Mesendoderm (in vitro differentiated cells): ENCODE measurements around the gene SRGN. TPM values are rescaled to one million over a fixed set of nuclear protein-coding genes. Genes with fewer than 3 reads are reported as not detected.
"Not testable (repeated sequence)": the region's sequence is repeated elsewhere in the genome, so short reads cannot be mapped to it uniquely, and the experiment has no call there.

Experiments
- DNase-seq: peaks from one replicate; pipeline ENCODE4 v3.0.0; 2013
- H2AK5ac ChIP-seq: 2 replicates; pipeline ENCODE4 v1.6.1; 2013; ENCODE audit warnings: low read length, inconsistent platforms
- H2BK120ac ChIP-seq: 2 replicates; pipeline ENCODE4 v1.6.1; 2013; ENCODE audit warnings: low read depth, mild to moderate bottlenecking, low read length, moderate library complexity, mixed read lengths
- H2BK15ac ChIP-seq: replicated peaks from 2 replicates; pipeline ENCODE4 v1.6.1; 2013; ENCODE audit warnings: low read depth, mild to moderate bottlenecking, moderate library complexity
- H2BK5ac ChIP-seq: 2 replicates; pipeline ENCODE4 v1.6.1; 2013; ENCODE audit warnings: low read length, inconsistent platforms
- H3K18ac ChIP-seq: 2 replicates; pipeline ENCODE4 v1.6.1; 2013; ENCODE audit warnings: mild to moderate bottlenecking, low read length, mixed read lengths
- H3K23ac ChIP-seq: one replicate; pipeline ENCODE4 v1.6.1; 2013; ENCODE audit warnings: low read length
- H3K27ac ChIP-seq: 2 replicates; pipeline ENCODE4 v1.5.1; 2013; ENCODE audit warnings: low read depth, mild to moderate bottlenecking, inconsistent platforms, low read length, moderate library complexity
- H3K27me3 ChIP-seq: 2 replicates; pipeline ENCODE4 v1.6.1; 2013; ENCODE audit warnings: low read length, control low read depth, mild to moderate bottlenecking, inconsistent platforms; ENCODE audit not compliant: insufficient read depth, poor library complexity
- H3K36me3 ChIP-seq: 2 replicates; pipeline ENCODE4 v1.6.1; 2013; ENCODE audit warnings: low read length, inconsistent platforms; ENCODE audit not compliant: control insufficient read depth, insufficient read depth
- H3K4ac ChIP-seq: one replicate; pipeline ENCODE4 v1.6.1; 2013; ENCODE audit warnings: low read depth, mild to moderate bottlenecking, low read length, moderate library complexity
- H3K4me1 ChIP-seq: 2 replicates; pipeline ENCODE4 v1.6.1; 2013; ENCODE audit warnings: low read depth, low read length, inconsistent platforms; ENCODE audit not compliant: control insufficient read depth
- H3K4me2 ChIP-seq: 2 replicates; pipeline ENCODE4 v1.6.1; 2013; ENCODE audit warnings: low read length
- H3K4me3 ChIP-seq: 2 replicates; pipeline ENCODE4 v1.5.1; 2013; ENCODE audit warnings: mild to moderate bottlenecking, low read length
- H3K56ac ChIP-seq: one replicate; pipeline ENCODE4 v1.6.1; 2013; ENCODE audit warnings: low read length
- H3K79me1 ChIP-seq: 2 replicates; pipeline ENCODE4 v1.6.1; 2013; ENCODE audit warnings: low read length, inconsistent platforms
- H3K79me2 ChIP-seq: 2 replicates; pipeline ENCODE4 v1.6.1; 2013; ENCODE audit warnings: mild to moderate bottlenecking, low read length; ENCODE audit not compliant: control insufficient read depth, insufficient read depth
- H3K9ac ChIP-seq: 2 replicates; pipeline ENCODE4 v1.6.1; 2013; ENCODE audit warnings: low read length, inconsistent platforms
- H4K5ac ChIP-seq: one replicate; pipeline ENCODE4 v1.6.1; 2013; ENCODE audit warnings: low read length
- H4K8ac ChIP-seq: one replicate; pipeline ENCODE4 v1.6.1; 2013; ENCODE audit warnings: low read depth, mild to moderate bottlenecking, control low read depth, low read length, moderate library complexity
- whole genome bisulfite sequencing: extraction: QIAGEN DNeasy Blood & Tissue Kit; methylation state at CpG from one replicate; pipeline ENCODE4 v1.1.7; 2013; ENCODE audit warnings: low lambda C conversion rate, missing lambda C conversion rate; ENCODE audit not compliant: insufficient coverage; ENCODE audit errors: extremely low coverage; 5-methylcytosine and 5-hydroxymethylcytosine counted together
- polyA plus RNA-seq, 2 experiments: library from polyadenylated mRNA; stranded (reverse); fragments of 200-250 nt; gene quantifications; one replicate each; pipeline ENCODE4 v1.2.3, GENCODE V29; 2013

The SRGN gene
- 0.08 TPM for polyA plus RNA-seq (2013, experiment 1 of 2)
- 0.06 TPM for polyA plus RNA-seq (2013, experiment 2 of 2)

GRCh38 chr10:69087590-69088470, at the start of gene SRGN:
Gene SRGN (plus strand): TSS chr10:69088103. CDS start chr10:69088158, 55 bp downstream.
- Histone ChIP-seq H2AK5ac (no peak within 1 kb of the TSS), H3K36me3 (no peaks in the 10 kb centered on the region), H2BK5ac (no peak within 1 kb of the TSS), H3K79me1 (no peaks in the 10 kb centered on the region), H2BK120ac (no peak within 1 kb of the TSS), H3K56ac (no peak within 1 kb of the TSS), H2BK15ac (no peak within 1 kb of the TSS), H3K4me3 (no peak within 1 kb of the TSS), H4K8ac (no peak within 1 kb of the TSS), H3K79me2 (no peaks in the 10 kb centered on the region), H3K4me1 (peaks cover 3% of the 10 kb centered on the region), H3K27ac (no peak within 1 kb of the TSS), H4K5ac (no peak within 1 kb of the TSS), H3K23ac (no peak within 1 kb of the TSS), H3K4ac (no peak within 1 kb of the TSS), H3K4me2 (no peak within 1 kb of the TSS), H3K18ac (no peak within 1 kb of the TSS), H3K27me3 (no peaks in the 10 kb centered on the region), H3K9ac (no peak within 1 kb of the TSS)
- DNase-seq: no peak
- WGBS: no CpG with 5 or more reads among the region's 10 CpGs

DNA sequence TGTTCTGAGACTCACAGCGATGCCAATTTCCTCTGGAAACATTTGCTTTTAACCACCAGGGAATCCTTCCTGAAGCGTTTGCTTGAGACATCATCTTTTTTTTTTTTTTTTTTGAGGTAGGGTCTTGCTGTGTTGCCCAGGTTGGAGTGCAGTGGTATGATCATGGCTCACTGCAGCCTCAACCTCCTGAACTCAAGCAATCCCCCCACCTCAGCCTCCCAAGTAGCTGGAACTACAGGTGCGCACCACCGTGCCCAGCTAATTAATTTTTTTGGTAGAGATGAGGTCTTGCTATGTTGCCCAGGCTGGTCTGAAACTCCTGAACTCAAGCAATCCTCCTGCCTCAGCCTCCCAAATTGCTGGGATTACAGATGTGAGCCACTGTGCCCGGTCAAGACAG, 47.0 kb upstream of the SRGN start:
- H4K5ac ChIP-seq, H3K79me1 ChIP-seq, DNase-seq, H3K4me2 ChIP-seq, H3K27me3 ChIP-seq, H4K8ac ChIP-seq, H3K4me1 ChIP-seq, H2BK120ac ChIP-seq, H2BK15ac ChIP-seq, H2AK5ac ChIP-seq, H2BK5ac ChIP-seq, H3K23ac ChIP-seq, H3K27ac ChIP-seq, H3K79me2 ChIP-seq, H3K18ac ChIP-seq, H3K4me3 ChIP-seq, H3K56ac ChIP-seq, H3K9ac ChIP-seq, H3K36me3 ChIP-seq, H3K4ac ChIP-seq: not testable (repeated sequence)
- WGBS: no CpG with 5 or more reads among the region's 5 CpGs

- Histone ChIP-seq H3K79me1 (no peaks in the 10 kb centered on the region), H3K27ac (no peak overlapping the region), H4K5ac (no peak overlapping the region), H2AK5ac (no peak overlapping the region), H3K27me3 (no peaks in the 10 kb centered on the region), H3K4me2 (no peak overlapping the region), H3K4me1 (no peaks in the 10 kb centered on the region), H3K79me2 (no peaks in the 10 kb centered on the region), H3K36me3 (no peaks in the 10 kb centered on the region), H3K9ac (no peak overlapping the region), H4K8ac (no peak overlapping the region), H2BK120ac (no peak overlapping the region), H3K4ac (no peak overlapping the region), H3K23ac (no peak overlapping the region), H2BK15ac (no peak overlapping the region), H3K4me3 (no peak overlapping the region), H3K56ac (no peak overlapping the region), H3K18ac (no peak overlapping the region), H2BK5ac (no peak overlapping the region)
- no peak for DNase-seq
- WGBS: no CpG with 5 or more reads among the region's 5 CpGs
Measured at GRCh38 chr10:69042417-69042816, 45.5 kb upstream of the SRGN start.

GRCh38 chr10:69042838-69043237, 45.1 kb upstream of the SRGN start:
- Histone ChIP-seq H3K4me1 (no peaks in the 10 kb centered on the region), H3K79me2 (no peaks in the 10 kb centered on the region), H4K5ac (no peak overlapping the region), H3K4me3 (no peak overlapping the region), H2BK5ac (no peak overlapping the region), H3K9ac (no peak overlapping the region), H2AK5ac (no peak overlapping the region), H2BK15ac (no peak overlapping the region), H3K18ac (no peak overlapping the region), H3K4ac (no peak overlapping the region), H3K36me3 (no peaks in the 10 kb centered on the region), H3K27me3 (no peaks in the 10 kb centered on the region), H3K23ac (no peak overlapping the region), H4K8ac (no peak overlapping the region), H2BK120ac (no peak overlapping the region), H3K27ac (no peak overlapping the region), H3K4me2 (no peak overlapping the region), H3K79me1 (no peaks in the 10 kb centered on the region), H3K56ac (no peak overlapping the region)
- DNase-seq: no peak
- whole genome bisulfite sequencing: no CpG with 5 or more reads among the region's 6 CpGs

GRCh38 chr10:69043931-69044531, 43.9 kb upstream of the SRGN start:
- DNase-seq: no peak
- no peaks in the 10 kb centered on the region for H3K36me3 ChIP-seq
- no CpG with 5 or more reads among the region's 10 CpGs for WGBS

More at GRCh38 chr10:69043931-69044531, 43.9 kb upstream of the SRGN start:
- H3K27ac ChIP-seq: no peak overlapping the region
- no peaks in the 10 kb centered on the region for H3K79me2 ChIP-seq
- H3K4me1 ChIP-seq: no peaks in the 10 kb centered on the region
- no peak overlapping the region for H3K18ac ChIP-seq
- H4K5ac ChIP-seq: no peak overlapping the region
- H2AK5ac ChIP-seq: no peak overlapping the region
- H3K79me1 ChIP-seq: no peaks in the 10 kb centered on the region
- H3K4ac ChIP-seq: no peak overlapping the region
- no peak overlapping the region for H3K9ac ChIP-seq
- H3K4me2 ChIP-seq: no peak overlapping the region
- no peak overlapping the region for H3K56ac ChIP-seq
- H2BK5ac ChIP-seq: no peak overlapping the region
- no peak overlapping the region for H2BK120ac ChIP-seq
- no peak overlapping the region for H4K8ac ChIP-seq
- no peak overlapping the region for H2BK15ac ChIP-seq
- H3K27me3 ChIP-seq: no peaks in the 10 kb centered on the region
- H3K23ac ChIP-seq: no peak overlapping the region
- H3K4me3 ChIP-seq: no peak overlapping the region
